ENCODE measurements around the gene MAP3K14. TPM values are rescaled to one million over a fixed set of nuclear protein-coding genes. Genes with fewer than 3 reads are reported as not detected.

Gene MAP3K14
- total and polyA plus RNA-seq, 10 of the 15 experiments (the other 5 are each of a cell fraction or from before 2014, with no cell fraction given): 2.1 to 33.3 (median 19.7) TPM

GRCh38 chr17:45248132-45248957 is 68.5 kb downstream of the MAP3K14 start (continued):
- TF ChIP-seq TAF1 (IDR thresholded peaks at IDR 0.05; ENCODE audit: borderline replicate concordance, low read depth, low read length) (peak; percentile 45; the same call in 1 of the 2 replicates), STAT3 (IDR thresholded peaks at IDR 0.05; ENCODE audit: low read depth, low read length) (no peak), MYB (IDR thresholded peaks at IDR 0.05; ENCODE audit: borderline replicate concordance, low read depth, low read length) (no peak), BHLHE40 (IDR thresholded peaks at IDR 0.05; ENCODE audit: borderline replicate concordance in 1 of 2, low read depth in 2 of 2, low read length in 1 of 2) (no peak), NR2C1 (IDR thresholded peaks at IDR 0.05) (no peak), GATAD2B (conservative IDR thresholded peaks at IDR 0.05; ENCODE audit: low read depth) (peak; percentile 12), DPF2 (IDR thresholded peaks at IDR 0.05) (peak; percentile 41; the same call in 1 of the 2 replicates), KAT2A (conservative IDR thresholded peaks at IDR 0.05; ENCODE audit: control insufficient read depth, low read depth, low read length) (no peak), IKZF1 (conservative IDR thresholded peaks at IDR 0.05) (peak; percentile 63; the same call in 1 of the 2 replicates), CBFB (IDR thresholded peaks at IDR 0.05; ENCODE audit: low read depth) (peak; percentile 58; the same call in 1 of the 2 replicates), POLR2AphosphoS5 (IDR thresholded peaks at IDR 0.05; ENCODE audit: low read length) (peak; percentile 61), NRF1 (conservative IDR thresholded peaks at IDR 0.05; ENCODE audit: low read depth, low read length) (no peak), MTA2 (IDR thresholded peaks at IDR 0.05; ENCODE audit: low read depth) (no peak), SMC3 (IDR thresholded peaks at IDR 0.05; ENCODE audit: borderline replicate concordance, low read length) (peak; percentile 1; the same call in 1 of the 2 replicates)
- TF ChIP-seq, protein P1, sequence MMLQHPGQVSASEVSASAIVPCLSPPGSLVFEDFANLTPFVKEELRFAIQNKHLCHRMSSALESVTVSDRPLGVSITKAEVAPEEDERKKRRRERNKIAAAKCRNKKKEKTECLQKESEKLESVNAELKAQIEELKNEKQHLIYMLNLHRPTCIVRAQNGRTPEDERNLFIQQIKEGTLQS (IDR thresholded peaks at IDR 0.05; ENCODE audit: borderline replicate concordance, extremely low read depth, low read depth, low read length): no peak

All from GM12878 (cell line).